ENCODE measurements around the gene MED20.

DNA sequence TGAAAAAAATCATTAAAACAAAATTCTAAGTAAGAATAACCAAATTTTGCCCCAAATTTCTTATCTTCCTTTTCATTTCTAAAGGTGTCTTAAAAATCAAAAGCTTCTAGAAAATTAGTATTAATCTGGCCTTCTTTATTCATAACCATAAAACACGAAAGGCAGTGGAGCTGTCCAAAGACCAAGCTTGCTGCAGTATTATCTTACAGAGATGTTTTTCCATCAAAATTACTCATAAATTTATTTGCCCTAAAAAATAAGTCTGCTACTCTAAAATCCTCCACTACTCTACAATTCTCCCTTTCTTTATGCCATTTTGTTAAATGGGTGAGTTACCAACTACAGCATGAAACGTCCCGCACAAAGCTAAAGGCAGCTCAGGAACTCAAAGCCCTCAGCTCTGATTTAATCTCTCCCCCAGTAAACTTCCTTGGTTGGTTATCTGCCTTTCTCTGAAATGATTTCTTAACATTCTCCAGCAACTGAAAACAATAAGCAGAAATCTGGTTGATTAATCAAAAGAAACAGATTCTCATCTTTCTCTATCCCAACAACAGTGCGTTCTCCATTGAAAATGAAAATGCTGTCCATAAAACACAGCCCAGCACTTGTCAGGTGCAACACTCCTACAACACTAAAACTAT, 27.9 kb downstream of the MED20 start:
- TF ChIP-seq, protein P1, sequence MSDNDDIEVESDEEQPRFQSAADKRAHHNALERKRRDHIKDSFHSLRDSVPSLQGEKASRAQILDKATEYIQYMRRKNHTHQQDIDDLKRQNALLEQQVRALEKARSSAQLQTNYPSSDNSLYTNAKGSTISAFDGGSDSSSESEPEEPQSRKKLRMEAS (IDR thresholded peaks at IDR 0.05), result no peak
- TF ChIP-seq EZH2 (IDR thresholded peaks at IDR 0.05) (no peak), SIN3A (IDR thresholded peaks at IDR 0.05; ENCODE audit: low read depth) (no peak), RAD21 (IDR thresholded peaks at IDR 0.05; ENCODE audit: low read depth) (no peak), SP1 (IDR thresholded peaks at IDR 0.05; ENCODE audit: low read depth) (no peak)
- TF ChIP-seq, protein P2, sequence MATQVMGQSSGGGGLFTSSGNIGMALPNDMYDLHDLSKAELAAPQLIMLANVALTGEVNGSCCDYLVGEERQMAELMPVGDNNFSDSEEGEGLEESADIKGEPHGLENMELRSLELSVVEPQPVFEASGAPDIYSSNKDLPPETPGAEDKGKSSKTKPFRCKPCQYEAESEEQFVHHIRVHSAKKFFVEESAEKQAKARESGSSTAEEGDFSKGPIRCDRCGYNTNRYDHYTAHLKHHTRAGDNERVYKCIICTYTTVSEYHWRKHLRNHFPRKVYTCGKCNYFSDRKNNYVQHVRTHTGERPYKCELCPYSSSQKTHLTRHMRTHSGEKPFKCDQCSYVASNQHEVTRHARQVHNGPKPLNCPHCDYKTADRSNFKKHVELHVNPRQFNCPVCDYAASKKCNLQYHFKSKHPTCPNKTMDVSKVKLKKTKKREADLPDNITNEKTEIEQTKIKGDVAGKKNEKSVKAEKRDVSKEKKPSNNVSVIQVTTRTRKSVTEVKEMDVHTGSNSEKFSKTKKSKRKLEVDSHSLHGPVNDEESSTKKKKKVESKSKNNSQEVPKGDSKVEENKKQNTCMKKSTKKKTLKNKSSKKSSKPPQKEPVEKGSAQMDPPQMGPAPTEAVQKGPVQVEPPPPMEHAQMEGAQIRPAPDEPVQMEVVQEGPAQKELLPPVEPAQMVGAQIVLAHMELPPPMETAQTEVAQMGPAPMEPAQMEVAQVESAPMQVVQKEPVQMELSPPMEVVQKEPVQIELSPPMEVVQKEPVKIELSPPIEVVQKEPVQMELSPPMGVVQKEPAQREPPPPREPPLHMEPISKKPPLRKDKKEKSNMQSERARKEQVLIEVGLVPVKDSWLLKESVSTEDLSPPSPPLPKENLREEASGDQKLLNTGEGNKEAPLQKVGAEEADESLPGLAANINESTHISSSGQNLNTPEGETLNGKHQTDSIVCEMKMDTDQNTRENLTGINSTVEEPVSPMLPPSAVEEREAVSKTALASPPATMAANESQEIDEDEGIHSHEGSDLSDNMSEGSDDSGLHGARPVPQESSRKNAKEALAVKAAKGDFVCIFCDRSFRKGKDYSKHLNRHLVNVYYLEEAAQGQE (IDR thresholded peaks at IDR 0.05; ENCODE audit: low read depth), result no peak
- TF ChIP-seq, protein P3, sequence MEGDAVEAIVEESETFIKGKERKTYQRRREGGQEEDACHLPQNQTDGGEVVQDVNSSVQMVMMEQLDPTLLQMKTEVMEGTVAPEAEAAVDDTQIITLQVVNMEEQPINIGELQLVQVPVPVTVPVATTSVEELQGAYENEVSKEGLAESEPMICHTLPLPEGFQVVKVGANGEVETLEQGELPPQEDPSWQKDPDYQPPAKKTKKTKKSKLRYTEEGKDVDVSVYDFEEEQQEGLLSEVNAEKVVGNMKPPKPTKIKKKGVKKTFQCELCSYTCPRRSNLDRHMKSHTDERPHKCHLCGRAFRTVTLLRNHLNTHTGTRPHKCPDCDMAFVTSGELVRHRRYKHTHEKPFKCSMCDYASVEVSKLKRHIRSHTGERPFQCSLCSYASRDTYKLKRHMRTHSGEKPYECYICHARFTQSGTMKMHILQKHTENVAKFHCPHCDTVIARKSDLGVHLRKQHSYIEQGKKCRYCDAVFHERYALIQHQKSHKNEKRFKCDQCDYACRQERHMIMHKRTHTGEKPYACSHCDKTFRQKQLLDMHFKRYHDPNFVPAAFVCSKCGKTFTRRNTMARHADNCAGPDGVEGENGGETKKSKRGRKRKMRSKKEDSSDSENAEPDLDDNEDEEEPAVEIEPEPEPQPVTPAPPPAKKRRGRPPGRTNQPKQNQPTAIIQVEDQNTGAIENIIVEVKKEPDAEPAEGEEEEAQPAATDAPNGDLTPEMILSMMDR (IDR thresholded peaks at IDR 0.05 in 2 of 3, conservative IDR thresholded peaks at IDR 0.05 in 1 of 3; ENCODE audit: borderline replicate concordance in 1 of 3, insufficient read depth in 1 of 3, low read depth in 2 of 3, low read length in 2 of 3), result no peak
